ENCODE data around the gene SEMA6A.

- TF ChIP-seq NR2C2 (CRISPR knock-in tag; IDR thresholded peaks at IDR 0.05) (no peak), NR2C2 (tag; IDR thresholded peaks at IDR 0.05) (no peak), SIN3A (IDR thresholded peaks at IDR 0.05; ENCODE audit: borderline replicate concordance in 2 of 2, control insufficient read depth in 1 of 2, low read depth in 2 of 2, low read length in 2 of 2) (no peak), ZNF511 (CRISPR knock-in tag; IDR thresholded peaks at IDR 0.05) (no peak), HNRNPH1 (optimal IDR thresholded peaks at IDR 0.05; ENCODE audit: low read depth, low read length) (no peak), CBX1 (IDR thresholded peaks at IDR 0.05; ENCODE audit: low read depth) (no peak), SAFB (IDR thresholded peaks at IDR 0.05; ENCODE audit: borderline replicate concordance, low read depth, low read length) (no peak)
Observed at GRCh38 chr5:116418016-116418415, 156.6 kb downstream of the SEMA6A start.

Measured in K562 (cell line).